HG03520 (cell line): ENCODE results near the gene PCDHGA1.
"Not testable (repeated sequence)": the region's sequence is repeated elsewhere in the genome, so short reads cannot be mapped to it uniquely, and the experiment has no call there.

ENCODE experiments used
- ATAC-seq: cut with Tn5 transposase; IDR thresholded peaks from one replicate; pipeline ENCODE4 v1.9.1; 2021; ENCODE audit warnings: mild to moderate bottlenecking, moderate library complexity; ENCODE audit not compliant: unreplicated experiment

PCDHGA1 gene

GRCh38 chr5:141346017-141346416 lies 15.7 kb downstream of the PCDHGA1 start:
- not testable (repeated sequence) for ATAC-seq

GRCh38 chr5:141349917-141350619 lies 19.8 kb downstream of the PCDHGA1 start, which contains the start of gene PCDHGB1:
Gene PCDHGB1, plus strand, starts transcription at chr5:141350099. Its CDS starts 162 bp downstream, at chr5:141350261.
- ATAC-seq = peak; percentile 92

GRCh38 chr5:141351591-141351990 lies 21.3 kb downstream of the PCDHGA1 start:
- ATAC-seq = no peak

- ATAC-seq = no peak
Measured at GRCh38 chr5:141354900-141355469, 24.7 kb downstream of the PCDHGA1 start, which contains the start of gene PCDHGA4. Gene PCDHGA4, plus strand, starts transcription at chr5:141355021. Its CDS starts 87 bp downstream, at chr5:141355108.

- no peak for ATAC-seq
Measured at GRCh38 chr5:141355641-141356040, 25.3 kb downstream of the PCDHGA1 start.

GRCh38 chr5:141356133-141356532 lies 25.8 kb downstream of the PCDHGA1 start:
- ATAC-seq = no peak

GRCh38 chr5:141356950-141357349 lies 26.6 kb downstream of the PCDHGA1 start:
- ATAC-seq = no peak

GRCh38 chr5:141359790-141360426 lies 29.6 kb downstream of the PCDHGA1 start, which contains the start of gene PCDHGB2:
Gene PCDHGB2, plus strand, starts transcription at chr5:141359994. Its CDS starts 142 bp downstream, at chr5:141360136.
- ATAC-seq = peak; percentile 46

- ATAC-seq = no peak
Measured at GRCh38 chr5:141360685-141361084, 30.4 kb downstream of the PCDHGA1 start.

GRCh38 chr5:141362719-141363118 lies 32.4 kb downstream of the PCDHGA1 start:
- ATAC-seq = no peak

GRCh38 chr5:141363952-141364660 lies 33.8 kb downstream of the PCDHGA1 start, which contains the start of gene PCDHGA5:
Gene PCDHGA5, plus strand, starts transcription at chr5:141364162. Its CDS starts 169 bp downstream, at chr5:141364331.
- ATAC-seq = no peak

- ATAC-seq = no peak
Measured at GRCh38 chr5:141366016-141366896, 35.9 kb downstream of the PCDHGA1 start.

- ATAC-seq = peak; percentile 98
Measured at GRCh38 chr5:141369994-141370848, 39.9 kb downstream of the PCDHGA1 start, which contains the start of gene PCDHGB3. Gene PCDHGB3, plus strand, starts transcription at chr5:141370242. Its CDS starts 153 bp downstream, at chr5:141370395.

- ATAC-seq = no peak
Measured at GRCh38 chr5:141371572-141372475, 41.5 kb downstream of the PCDHGA1 start.

GRCh38 chr5:141373673-141374317 lies 43.5 kb downstream of the PCDHGA1 start, which contains the start of gene PCDHGA6:
Gene PCDHGA6, plus strand, starts transcription at chr5:141373891. Its CDS starts 193 bp downstream, at chr5:141374084.
- ATAC-seq = no peak

GRCh38 chr5:141374627-141375026 lies 44.3 kb downstream of the PCDHGA1 start:
- no peak for ATAC-seq

- not testable (repeated sequence) for ATAC-seq
Measured at GRCh38 chr5:141375444-141376155, 45.3 kb downstream of the PCDHGA1 start.
